Pancreas (tissue), 10 donors: ENCODE data around the gene PKP1. TPM values are rescaled to one million over a fixed set of nuclear protein-coding genes. Genes with fewer than 3 reads are reported as not detected.

Source experiments
- ATAC-seq, 4 donors: fragments of 200-7000 bp; cut with Tn5 transposase; one replicate each; pipeline versions ENCODE4 v1.8.0 to v1.9.1; 2020; ENCODE audit warnings: mild to moderate bottlenecking in 4 of 4, moderate library complexity in 4 of 4
- DNase-seq, 6 donors: peaks; one replicate each; pipeline ENCODE4 v3.0.0-alpha.2; 2020
- FAIRE-seq: peaks from 2 replicates; lab custom pipeline; 2012; peaks lifted over from hg19 to GRCh38; lab: Jason Lieb, UNC
- H3K27ac ChIP-seq, 4 donors: fragments of 200-600 bp; sonication (generic); 1 replicate in 3 of 4; 2 replicates in 1 of 4; pipeline versions ENCODE4 v1.5.0 to v1.8.0; 2020
- H3K27me3 ChIP-seq, 4 donors: fragments of 200-600 bp; one replicate each; pipeline ENCODE4 v1.8.0; 2021
- H3K36me3 ChIP-seq, 3 donors: fragments of 200-600 bp; sonication (generic) in 1 of 3; one replicate each; pipeline versions ENCODE4 v1.5.0 to v1.8.0; 2020 to 2021
- H3K4me1 ChIP-seq, 3 donors: fragments of 200-600 bp; one replicate each; pipeline ENCODE4 v1.8.0; 2021
- H3K4me3 ChIP-seq, 4 donors: fragments of 200-600 bp; sonication (generic) in 2 of 4; one replicate each; pipeline versions ENCODE4 v1.5.0 to v1.8.0; 2020 to 2021
- H3K9me3 ChIP-seq, 4 donors: fragments of 200-600 bp; one replicate each; pipeline ENCODE4 v1.8.0; 2021
- CTCF ChIP-seq, 4 donors: fragments of 200-600 bp; sonication (generic) in 3 of 4; IDR thresholded peaks; one replicate each; pipeline versions ENCODE4 v1.5.0 to v1.8.0; 2021; ENCODE audit warnings: antibody characterized with exemption in 4 of 4
- WGBS, 2 donors: extraction: QIAGEN DNeasy Blood & Tissue Kit; methylation state at CpG; one replicate each; pipeline ENCODE4 v1.1.7; 2013; 5-methylcytosine and 5-hydroxymethylcytosine counted together
- intact Hi-C, 3 donors: fragments of 100-400 bp; cut with DNase I; formaldehyde crosslinking; loops; one replicate each; pipeline versions ENCODE4 v1.11.1 to v1.14.2; 2022
- polyA plus RNA-seq, 2 donors: library from polyadenylated mRNA; stranded (reverse); fragments of 200-250 nt; gene quantifications; one replicate each; pipeline ENCODE4 v1.2.3, GENCODE V29; 2013
- total RNA-seq, 6 donors: library from RNA; stranded (reverse); fragmentation: NEBNext Ultra II Directional in 4 of 6; extraction: Animal tissue kit (Norgen Biotek cat#: 25700) in 4 of 6; gene quantifications; one replicate each; pipeline versions ENCODE4 v1.2.1 to v1.2.4, GENCODE V29; 2021 to 2023
- donor health status: healthy with polysubstance abuse.
- donor health status: DM: no; HTN: no; CAD: no; lungs with moderate emphysema.
- donor health status: DM: no; HTN: no; CAD: no.
- donor health status: control.
- donor health status: control.
- donor health status: Bipolar disorder and iron deficiency.
- donor health status: DM: yes; HTN: yes; CAD: no.
- donor health status: DM: no; HTN: no; CAD: no.
- donor health status: DM: no; HTN: no; CAD: no.
- donor health status: DM: yes; HTN: yes; CAD: no.

PKP1 gene
- total and polyA plus RNA-seq, 8 donors: 0.04 to 0.37 (median 0.12) TPM; not detected in 1

DNA sequence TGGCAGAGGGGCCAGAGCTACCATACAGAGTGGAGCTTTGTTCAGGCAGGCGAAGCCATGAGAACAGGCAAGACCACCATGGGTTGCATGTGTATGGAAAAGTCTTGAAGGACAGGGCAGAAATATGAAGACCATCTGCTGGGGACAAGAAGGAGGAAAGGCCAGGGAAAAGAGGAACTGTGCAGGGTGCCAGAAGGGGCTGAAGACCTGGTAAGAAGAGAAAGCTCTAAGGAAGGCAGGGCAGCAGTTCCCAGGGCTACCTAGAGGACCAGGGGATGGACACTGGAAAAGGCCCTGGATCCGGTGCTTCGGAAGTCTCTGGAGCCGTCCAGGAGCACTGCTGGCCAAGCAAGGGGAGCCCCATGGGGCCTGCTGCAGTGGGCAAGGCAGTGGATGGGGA, 43.4 kb downstream of the PKP1 start:
- no peak overlapping the region for H3K27ac ChIP-seq
- no peaks in the 10 kb centered on the region for H3K36me3 ChIP-seq
- intact Hi-C loops: no loop called here
- no peak overlapping the region for H3K4me3 ChIP-seq
- ATAC-seq: no peak
- no peaks in the 10 kb centered on the region for H3K27me3 ChIP-seq
- WGBS, 2 donors: 65 to 79% methylated on average over 4 of the region's 4 CpGs
- no peak for FAIRE-seq
- no peak for TF ChIP-seq CTCF (IDR thresholded peaks at IDR 0.05)
- H3K4me1 ChIP-seq: no peaks in the 10 kb centered on the region
- no peaks in the 10 kb centered on the region for H3K9me3 ChIP-seq
- peak in 1 of 6 donors; percentile 37 for DNase-seq

DNA sequence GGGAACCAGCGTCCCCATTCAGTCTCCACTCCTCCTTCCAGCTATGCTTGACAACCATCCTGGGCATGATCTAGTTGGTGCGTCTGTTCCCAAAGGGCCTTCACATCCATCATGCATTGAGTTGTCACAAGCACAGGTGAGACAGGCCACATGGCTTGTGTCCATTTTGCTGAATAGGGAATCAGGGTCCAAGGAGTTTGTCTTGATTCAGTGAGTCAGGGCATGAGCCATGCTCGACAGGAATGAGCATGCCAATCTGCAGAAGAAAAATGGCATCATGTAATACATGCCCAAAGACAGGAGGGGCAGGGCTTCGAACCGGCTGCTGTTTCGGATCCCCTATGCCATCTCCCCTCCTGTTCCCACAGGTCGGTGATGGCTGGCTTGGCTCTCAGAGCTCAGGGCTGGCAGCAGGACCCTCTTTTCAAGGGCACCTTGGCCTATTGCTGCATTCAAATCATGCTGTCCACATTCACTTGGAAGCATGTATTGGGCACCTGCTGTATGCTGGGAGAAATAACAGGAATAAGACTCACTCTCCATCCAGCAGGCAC, 44.5 kb downstream of the PKP1 start:
- Histone ChIP-seq H3K27ac (no peak overlapping the region), H3K9me3 (no peaks in the 10 kb centered on the region), H3K27me3 (no peaks in the 10 kb centered on the region), H3K4me1 (no peaks in the 10 kb centered on the region), H3K36me3 (no peaks in the 10 kb centered on the region), H3K4me3 (no peak overlapping the region)
- 87 to 90% methylated on average over 7 of the region's 7 CpGs for WGBS, 2 donors
- DNase-seq (peak in 1 of 6 donors; percentile 36), ATAC-seq (no peak), FAIRE-seq (no peak)
- TF ChIP-seq CTCF (IDR thresholded peaks at IDR 0.05): no peak
- intact Hi-C loops: no loop called here

- no peak for TF ChIP-seq CTCF (IDR thresholded peaks at IDR 0.05)
- peak in 1 of 6 donors; percentile 14 for DNase-seq
- H3K4me3 ChIP-seq: no peak overlapping the region
- 66% methylated on average over 4 of the region's 4 CpGs for WGBS, 2 donors
- no peaks in the 10 kb centered on the region for H3K36me3 ChIP-seq
- FAIRE-seq: no peak
- no peak for ATAC-seq
- no peak overlapping the region for H3K27ac ChIP-seq
- H3K4me1 ChIP-seq: no peaks in the 10 kb centered on the region
- intact Hi-C loops: no loop called here
- no peaks in the 10 kb centered on the region for H3K9me3 ChIP-seq
- no peaks in the 10 kb centered on the region for H3K27me3 ChIP-seq
Observed at GRCh38 chr1:201328576-201328975, 45.3 kb downstream of the PKP1 start.

GRCh38 chr1:201329286-201329685, 46.0 kb downstream of the PKP1 start:
- peak in 1 of 6 donors; percentile 18 for DNase-seq
- H3K4me1 ChIP-seq: no peaks in the 10 kb centered on the region
- intact Hi-C loops: no loop called here
- 86 to 93% methylated on average over 2 of the region's 2 CpGs for WGBS, 2 donors
- no peak for TF ChIP-seq CTCF (IDR thresholded peaks at IDR 0.05)
- no peaks in the 10 kb centered on the region for H3K36me3 ChIP-seq
- no peak overlapping the region for H3K27ac ChIP-seq
- H3K9me3 ChIP-seq: no peaks in the 10 kb centered on the region
- no peak for ATAC-seq
- no peak for FAIRE-seq
- no peaks in the 10 kb centered on the region for H3K27me3 ChIP-seq
- no peak overlapping the region for H3K4me3 ChIP-seq

GRCh38 chr1:201329801-201330200, 46.5 kb downstream of the PKP1 start:
- Histone ChIP-seq H3K36me3 (no peaks in the 10 kb centered on the region), H3K27ac (no peak overlapping the region), H3K4me3 (no peak overlapping the region), H3K4me1 (no peaks in the 10 kb centered on the region), H3K27me3 (no peaks in the 10 kb centered on the region), H3K9me3 (no peaks in the 10 kb centered on the region)
- intact Hi-C loops: no loop called here
- ATAC-seq (no peak), DNase-seq (peak in 1 of 6 donors; percentile 22), FAIRE-seq (no peak)
- 72 to 75% methylated on average over 4 of the region's 4 CpGs for WGBS, 2 donors
- no peak for TF ChIP-seq CTCF (IDR thresholded peaks at IDR 0.05)
